ENCODE results near the gene PTPN13.

GRCh38 chr4:86686741-86687140 lies 92.6 kb downstream of the PTPN13 start:
- TF ChIP-seq EP300 (IDR thresholded peaks at IDR 0.05; ENCODE audit: low read depth) = no peak
- TF ChIP-seq CTCF (IDR thresholded peaks at IDR 0.05) = no peak
